Psoas muscle (tissue), 8 donors: Measurements from ENCODE around the gene TIGAR. TPM values are rescaled to one million over a fixed set of nuclear protein-coding genes. Genes with fewer than 3 reads are reported as not detected.

Experiments used
- ATAC-seq, 4 donors: fragments of 200-7000 bp; cut with Tn5 transposase; one replicate each; pipeline ENCODE4 v1.9.1; 2020; ENCODE audit warnings: moderate library complexity in 3 of 4, mild to moderate bottlenecking in 2 of 4
- DNase-seq, 2 donors: peaks; one replicate each; pipeline ENCODE4 v3.0.0-alpha.2; 2020
- H3K27ac ChIP-seq: fragments of 200-600 bp; one replicate; pipeline ENCODE4 v1.8.0; 2022
- H3K27me3 ChIP-seq, 3 donors: fragments of 200-600 bp in 1 of 3; one replicate each; pipeline versions ENCODE4 v1.6.1 to v1.8.0; 2013 to 2022; ENCODE audit warnings: low read length in 2 of 3, mild to moderate bottlenecking in 2 of 3, moderate library complexity in 1 of 3; ENCODE audit not compliant: insufficient read depth in 3 of 3
- H3K36me3 ChIP-seq, 2 donors: fragments of 200-600 bp in 1 of 2; one replicate each; pipeline versions ENCODE4 v1.6.1 to v1.8.0; 2013 to 2022; ENCODE audit warnings: low read depth in 1 of 2, mild to moderate bottlenecking in 1 of 2, moderate library complexity in 1 of 2; ENCODE audit not compliant: insufficient read depth in 1 of 2
- H3K4me1 ChIP-seq: fragments of 200-600 bp; one replicate; pipeline ENCODE4 v1.8.0; 2022
- H3K4me3 ChIP-seq: fragments of 200-600 bp; one replicate; pipeline ENCODE4 v1.8.0; 2022; ENCODE audit warnings: mild to moderate bottlenecking
- H3K9me3 ChIP-seq: fragments of 200-600 bp; one replicate; pipeline ENCODE4 v1.8.0; 2022
- CTCF ChIP-seq: fragments of 200-600 bp; IDR thresholded peaks from one replicate; pipeline ENCODE4 v1.8.0; 2022; ENCODE audit warnings: antibody characterized with exemption
- WGBS, 3 donors: extraction: QIAGEN DNeasy Blood & Tissue Kit; methylation state at CpG; one replicate each; pipeline versions ENCODE4 v1.1.6 to v1.1.7; 2013; 5-methylcytosine and 5-hydroxymethylcytosine counted together
- intact Hi-C, 2 donors: fragments of 100-400 bp; cut with DNase I; formaldehyde crosslinking; loops; one replicate each; pipeline versions ENCODE4 v1.11.0 to v1.14.2; 2022
- polyA plus RNA-seq, 3 donors: library from polyadenylated mRNA; stranded (reverse); fragments of 200-250 nt; gene quantifications; one replicate each; pipeline ENCODE4 v1.2.3, GENCODE V29; 2013
- total RNA-seq, 4 donors: library from RNA; stranded (reverse); fragmentation: NEBNext Ultra II Directional in 2 of 4; extraction: Animal tissue kit (Norgen Biotek cat#: 25700) in 2 of 4; gene quantifications; one replicate each; pipeline versions ENCODE4 v1.2.1 to v1.2.4, GENCODE V29; 2021 to 2023
- donor health status: healthy with polysubstance abuse.
- donor health status: DM: no; HTN: no; CAD: no; lungs with moderate emphysema.
- donor health status: Bipolar disorder and iron deficiency.
- donor health status: healthy.
- donor health status: DM: yes; HTN: yes; CAD: no.
- donor health status: DM: no; HTN: no; CAD: no.
- donor health status: DM: no; HTN: no; CAD: no.
- donor health status: DM: yes; HTN: yes; CAD: no.

The TIGAR gene
- total and polyA plus RNA-seq, 7 donors = 6.3 to 20.0 (median 11.8) TPM

- Histone ChIP-seq H3K4me1 (no peaks in the 10 kb centered on the region), H3K36me3 (no peaks in the 10 kb centered on the region), H3K4me3 (no peak overlapping the region), H3K9me3 (no peaks in the 10 kb centered on the region), H3K27me3 (peaks cover 0 to 2% (median 0%) of the 10 kb centered on the region in 3 donors), H3K27ac (no peak overlapping the region)
- DNase-seq = no peak
- WGBS, 3 donors = 78 to 90% (median 81%) methylated on average over 1 of the region's 1 CpG
- intact Hi-C loops = no loop called here
- no peak for TF ChIP-seq CTCF
- no peak for ATAC-seq
Measured at GRCh38 chr12:4378772-4379171, 57.8 kb downstream of the TIGAR start.

- no peaks in the 10 kb centered on the region for H3K36me3 ChIP-seq
- H3K4me3 ChIP-seq = no peak within 1 kb of the TSS
- ATAC-seq (no peak), DNase-seq (no peak)
- H3K27me3 ChIP-seq = peaks cover 0 to 2% (median 0%) of the 10 kb centered on the region in 3 donors
- no peak within 1 kb of the TSS for H3K27ac ChIP-seq
- no peak for TF ChIP-seq CTCF
- no peaks in the 10 kb centered on the region for H3K9me3 ChIP-seq
- H3K4me1 ChIP-seq = no peaks in the 10 kb centered on the region
- intact Hi-C loops = no loop called here
- 2 to 7% (median 6%) methylated on average over 7 of the region's 7 CpGs for WGBS, 3 donors
Measured at GRCh38 chr12:4379405-4379804, 58.4 kb downstream of the TIGAR start, which contains the start of gene FGF23. Gene FGF23 (minus strand): TSS chr12:4379712. CDS start chr12:4379582, 130 bp downstream.

- 61 to 77% (median 67%) methylated on average over 4 of the region's 4 CpGs for WGBS, 3 donors
- no peak for TF ChIP-seq CTCF
- ATAC-seq (no peak), DNase-seq (no peak)
- Histone ChIP-seq H3K4me1 (no peaks in the 10 kb centered on the region), H3K9me3 (no peaks in the 10 kb centered on the region), H3K27me3 (peaks cover 0 to 2% (median 0%) of the 10 kb centered on the region in 3 donors), H3K4me3 (no peak overlapping the region), H3K36me3 (no peaks in the 10 kb centered on the region), H3K27ac (no peak overlapping the region)
- intact Hi-C loops = no loop called here
Measured at GRCh38 chr12:4380332-4380731, 59.3 kb downstream of the TIGAR start.

GRCh38 chr12:4383304-4383865 lies 62.4 kb downstream of the TIGAR start:
- Histone ChIP-seq H3K27me3 (peaks cover 0 to 2% (median 0%) of the 10 kb centered on the region in 3 donors), H3K4me3 (no peak overlapping the region), H3K27ac (no peak overlapping the region), H3K4me1 (no peaks in the 10 kb centered on the region), H3K36me3 (no peaks in the 10 kb centered on the region), H3K9me3 (no peaks in the 10 kb centered on the region)
- WGBS, 3 donors = 70 to 76% (median 71%) methylated on average over 8 of the region's 8 CpGs
- DNase-seq (no peak), ATAC-seq (peak in 1 of 4 donors; percentile 34)
- TF ChIP-seq CTCF = no peak
- intact Hi-C loops = no loop called here

GRCh38 chr12:4386801-4387200 lies 65.8 kb downstream of the TIGAR start:
- Histone ChIP-seq H3K36me3 (no peaks in the 10 kb centered on the region), H3K27ac (no peak overlapping the region), H3K9me3 (no peaks in the 10 kb centered on the region), H3K27me3 (peaks cover 0 to 2% (median 0%) of the 10 kb centered on the region in 3 donors), H3K4me3 (no peak overlapping the region), H3K4me1 (no peaks in the 10 kb centered on the region)
- no peak for DNase-seq
- TF ChIP-seq CTCF = no peak
- intact Hi-C loops = no loop called here
- no peak for ATAC-seq
- WGBS, 3 donors = 61 to 76% (median 65%) methylated on average over 4 of the region's 4 CpGs
